Activated naive CD4-positive, alpha-beta T cell treated with anti-CD3 and anti-CD28 coated beads for 36 hours (primary cell): Measurements from ENCODE around the gene ZNF862. TPM values are rescaled to one million over a fixed set of nuclear protein-coding genes. Genes with fewer than 3 reads are reported as not detected.

Experiments
- CTCF ChIA-PET: fragments of 350-600 bp; sonication (Branson Sonifier 250); formaldehyde crosslinking; loops from one replicate; lab custom pipeline; 2021; ENCODE audit warnings: antibody characterized with exemption; lab: Charles Lee
- DNase-seq: peaks from one replicate; pipeline ENCODE4 v3.0.0-alpha.2; 2020
- H3K27ac Mint-ChIP-seq: one replicate; pipeline ENCODE4 v1.8.0; 2021; ENCODE audit warnings: mild to moderate bottlenecking, mixed read lengths
- H3K27me3 Mint-ChIP-seq: one replicate; pipeline ENCODE4 v1.8.0; 2021; ENCODE audit warnings: low read depth, mixed read lengths
- H3K36me3 Mint-ChIP-seq: one replicate; pipeline ENCODE4 v1.8.0; 2021; ENCODE audit warnings: low read depth, mixed read lengths
- H3K4me1 Mint-ChIP-seq: one replicate; pipeline ENCODE4 v1.8.0; 2021; ENCODE audit warnings: low read depth, mixed read lengths
- H3K4me3 Mint-ChIP-seq: one replicate; pipeline ENCODE4 v1.8.0; 2021; ENCODE audit warnings: mild to moderate bottlenecking, moderate library complexity, mixed read lengths
- H3K9me3 Mint-ChIP-seq: one replicate; pipeline ENCODE4 v1.8.0; 2021; ENCODE audit warnings: mixed read lengths
- intact Hi-C: fragments of 100-400 bp; cut with micrococcal nuclease; formaldehyde crosslinking; loops from one replicate; pipeline ENCODE4 v1.15.1; 2023
- total RNA-seq, 2 experiments: library from RNA; stranded (reverse); gene quantifications; one replicate each; pipeline ENCODE4 v1.2.3, GENCODE V29; 2021

ZNF862 gene
- total RNA-seq, 2 experiments from 2014 or later = 17.6 to 19.4 TPM

DNA sequence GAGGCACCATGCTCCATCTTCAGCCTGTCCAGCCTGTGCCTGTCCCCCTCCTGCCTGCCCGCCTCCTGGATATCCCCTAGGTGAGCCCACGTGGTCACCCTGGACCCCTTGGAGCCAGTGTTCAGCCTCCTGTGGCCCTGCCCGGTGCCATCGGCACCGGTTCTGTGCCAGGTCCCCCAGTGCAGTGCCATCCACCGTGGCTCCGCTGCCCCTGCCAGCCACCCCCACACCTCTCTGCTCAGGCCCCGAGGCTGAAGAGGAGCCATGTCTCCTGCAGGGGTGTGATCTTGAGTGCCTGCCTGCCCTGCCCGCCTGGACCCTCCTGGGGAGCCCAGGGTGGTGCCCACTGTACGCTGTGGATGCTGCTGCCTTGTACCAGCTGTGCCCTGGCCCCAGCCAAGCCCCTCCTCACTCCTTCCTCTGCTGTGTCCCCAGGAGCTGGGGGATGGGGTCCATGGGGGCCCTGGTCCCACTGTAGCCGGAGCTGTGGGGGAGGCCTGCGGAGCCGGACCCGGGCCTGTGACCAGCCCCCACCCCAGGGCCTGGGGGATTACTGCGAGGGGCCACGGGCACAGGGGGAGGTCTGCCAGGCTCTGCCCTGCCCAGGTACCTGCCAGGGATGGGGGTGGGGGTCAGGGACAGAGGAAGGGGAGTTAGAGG lies 26.2 kb upstream of the ZNF862 start:
- CTCF ChIA-PET = no interaction called here

DNA sequence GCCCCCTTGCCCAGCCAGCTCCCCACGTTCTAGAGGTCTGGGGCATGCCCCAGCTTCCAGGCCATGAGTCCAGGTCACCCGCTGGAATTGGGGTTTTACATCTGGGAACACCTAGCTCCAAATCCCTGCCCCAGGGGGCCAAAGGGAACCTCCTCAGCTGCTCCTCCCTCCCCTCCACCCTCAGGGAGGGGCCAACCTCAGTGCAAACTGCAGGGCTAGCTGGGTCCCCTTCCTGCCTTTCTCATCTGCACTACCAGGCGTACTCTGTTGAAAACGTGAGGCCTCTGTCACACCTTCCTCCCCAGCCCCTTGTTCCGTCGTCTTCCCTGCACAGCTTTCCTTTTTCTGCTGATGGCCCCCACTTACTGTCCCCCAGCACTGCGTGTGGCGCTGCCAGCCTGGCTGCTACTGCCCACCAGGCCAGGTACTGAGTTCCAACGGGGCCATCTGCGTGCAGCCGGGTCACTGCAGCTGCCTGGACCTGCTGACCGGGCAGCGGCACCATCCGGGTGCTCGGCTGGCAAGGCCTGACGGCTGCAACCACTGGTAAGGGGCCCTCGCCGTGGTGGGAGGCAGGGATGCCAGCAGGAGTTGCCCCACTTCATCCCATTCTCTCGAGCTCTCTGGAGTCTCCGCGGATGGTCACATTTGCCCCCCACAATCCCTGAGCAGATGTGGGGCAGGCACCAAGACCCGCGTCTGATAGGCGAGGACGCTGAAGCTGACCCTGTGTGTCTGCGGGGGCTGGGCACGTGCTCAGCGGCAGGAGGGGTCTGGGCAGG lies 24.7 kb upstream of the ZNF862 start:
- Mint-ChIP-seq H3K27me3 (no peaks in the 10 kb centered on the region), H3K9me3 (no peaks in the 10 kb centered on the region), H3K4me1 (no peaks in the 10 kb centered on the region), H3K4me3 (no peak overlapping the region), H3K36me3 (no peaks in the 10 kb centered on the region), H3K27ac (no peak overlapping the region)
- CTCF ChIA-PET = interaction anchor here (0.9 kb wide), 1 partner anchor 23 kb away, joined by 3 read pairs; no protein-coding TSS in a partner anchor
- intact Hi-C loops = no loop called here
- no peak for DNase-seq

More for the DNA sequence above, 26.2 kb upstream of the ZNF862 start:
- intact Hi-C loops = no loop called here
- Mint-ChIP-seq H3K4me3 (no peak overlapping the region), H3K4me1 (no peaks in the 10 kb centered on the region), H3K27ac (no peak overlapping the region), H3K36me3 (no peaks in the 10 kb centered on the region), H3K9me3 (no peaks in the 10 kb centered on the region), H3K27me3 (no peaks in the 10 kb centered on the region)
- DNase-seq = no peak

DNA sequence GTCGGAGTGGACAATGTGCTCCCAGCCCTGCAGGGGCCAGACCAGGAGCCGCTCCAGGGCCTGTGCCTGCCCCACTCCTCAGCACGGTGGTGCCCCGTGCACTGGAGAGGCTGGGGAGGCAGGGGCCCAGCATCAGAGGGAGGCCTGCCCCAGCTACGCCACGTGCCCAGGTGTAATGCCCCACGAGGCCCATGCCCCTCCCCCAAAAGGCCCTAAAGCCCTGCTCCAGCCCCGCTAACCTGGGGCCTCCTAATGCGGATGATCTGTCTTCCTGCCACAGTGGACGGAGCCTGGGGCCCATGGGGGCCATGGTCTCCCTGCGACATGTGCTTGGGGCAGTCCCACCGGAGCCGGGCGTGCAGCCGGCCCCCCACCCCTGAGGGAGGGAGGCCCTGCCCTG lies 23.7 kb upstream of the ZNF862 start:
- H3K9me3 Mint-ChIP-seq = no peaks in the 10 kb centered on the region
- no peaks in the 10 kb centered on the region for H3K27me3 Mint-ChIP-seq
- no peaks in the 10 kb centered on the region for H3K36me3 Mint-ChIP-seq
- intact Hi-C loops = no loop called here
- CTCF ChIA-PET = no interaction called here
- H3K27ac Mint-ChIP-seq = no peak overlapping the region
- DNase-seq = no peak
- H3K4me1 Mint-ChIP-seq = no peaks in the 10 kb centered on the region
- no peak overlapping the region for H3K4me3 Mint-ChIP-seq

GRCh38 chr7:149815121-149815520 lies 23.1 kb upstream of the ZNF862 start:
- Mint-ChIP-seq H3K27ac (no peak overlapping the region), H3K9me3 (no peaks in the 10 kb centered on the region), H3K36me3 (no peaks in the 10 kb centered on the region), H3K4me1 (no peaks in the 10 kb centered on the region), H3K4me3 (no peak overlapping the region), H3K27me3 (no peaks in the 10 kb centered on the region)
- intact Hi-C loops = no loop called here
- CTCF ChIA-PET = interaction anchor here (1.2 kb wide), 1 partner anchor 11 kb away, joined by 3 read pairs; no protein-coding TSS in a partner anchor
- DNase-seq = no peak

GRCh38 chr7:149815661-149816266 lies 22.4 kb upstream of the ZNF862 start:
- CTCF ChIA-PET = interaction anchor here (1.2 kb wide), 1 partner anchor 10 kb away, joined by 3 read pairs; no protein-coding TSS in a partner anchor
- intact Hi-C loops = no loop called here
- Mint-ChIP-seq H3K36me3 (no peaks in the 10 kb centered on the region), H3K9me3 (no peaks in the 10 kb centered on the region), H3K27ac (no peak overlapping the region), H3K4me3 (no peak overlapping the region), H3K27me3 (no peaks in the 10 kb centered on the region), H3K4me1 (no peaks in the 10 kb centered on the region)
- DNase-seq = no peak

GRCh38 chr7:149816267-149816751 lies 21.9 kb upstream of the ZNF862 start:
- H3K4me1 Mint-ChIP-seq = no peaks in the 10 kb centered on the region
- H3K4me3 Mint-ChIP-seq = no peak overlapping the region
- no peaks in the 10 kb centered on the region for H3K27me3 Mint-ChIP-seq
- CTCF ChIA-PET = interaction anchor here (1.2 kb wide), 1 partner anchor 9 kb away, joined by 3 read pairs; no protein-coding TSS in a partner anchor
- no peak overlapping the region for H3K27ac Mint-ChIP-seq
- no peak for DNase-seq
- intact Hi-C loops = no loop called here
- H3K9me3 Mint-ChIP-seq = no peaks in the 10 kb centered on the region
- no peaks in the 10 kb centered on the region for H3K36me3 Mint-ChIP-seq

DNA sequence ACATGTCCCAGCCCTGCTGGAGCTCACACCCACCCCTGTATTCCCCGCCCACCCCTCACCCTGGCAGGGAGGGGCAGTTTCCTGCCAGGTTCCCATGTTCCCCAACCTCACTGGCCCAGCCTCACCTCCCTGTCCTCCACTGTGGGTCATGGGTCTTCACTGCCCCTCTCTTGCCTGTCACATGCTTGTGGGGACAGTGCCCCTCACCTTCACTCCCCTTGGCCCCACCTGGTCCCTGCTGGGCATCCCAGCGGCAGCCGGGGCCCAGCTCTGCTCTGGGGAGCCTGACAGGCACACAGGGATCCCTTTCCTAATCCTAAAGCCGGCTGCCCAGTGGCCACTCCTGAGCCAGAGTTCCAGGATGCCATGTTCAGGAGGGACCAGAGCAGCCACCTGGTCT lies 21.4 kb upstream of the ZNF862 start:
- intact Hi-C loops = no loop called here
- H3K4me1 Mint-ChIP-seq = no peaks in the 10 kb centered on the region
- no peak overlapping the region for H3K4me3 Mint-ChIP-seq
- no peak for DNase-seq
- H3K27ac Mint-ChIP-seq = no peak overlapping the region
- no peaks in the 10 kb centered on the region for H3K9me3 Mint-ChIP-seq
- CTCF ChIA-PET = no interaction called here
- H3K36me3 Mint-ChIP-seq = no peaks in the 10 kb centered on the region
- H3K27me3 Mint-ChIP-seq = no peaks in the 10 kb centered on the region

DNA sequence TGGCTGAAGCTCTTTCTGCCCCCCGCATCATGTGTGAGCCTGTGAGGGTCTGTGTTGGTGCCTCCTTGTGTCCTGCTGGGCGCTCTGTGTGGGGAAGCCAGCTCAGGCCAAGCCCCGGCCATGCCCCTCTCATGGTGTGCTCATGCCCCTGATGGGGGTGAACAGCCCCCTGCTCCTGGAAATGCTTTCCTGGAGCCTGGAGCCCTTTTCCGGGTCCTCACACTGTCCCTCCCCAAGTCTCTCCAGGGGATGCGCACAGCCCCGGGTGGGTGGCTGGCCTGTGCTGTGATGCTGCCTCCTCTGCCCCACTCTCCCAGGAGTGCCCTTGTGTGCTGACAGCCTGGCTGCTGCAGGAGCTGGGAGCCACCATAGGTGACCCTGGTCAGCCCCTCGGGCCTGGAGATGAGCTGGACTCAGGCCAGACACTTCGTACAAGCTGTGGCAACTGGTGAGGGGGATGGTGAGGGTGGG lies 20.8 kb upstream of the ZNF862 start:
- H3K27ac Mint-ChIP-seq = no peak overlapping the region
- no peaks in the 10 kb centered on the region for H3K4me1 Mint-ChIP-seq
- no peaks in the 10 kb centered on the region for H3K36me3 Mint-ChIP-seq
- no peaks in the 10 kb centered on the region for H3K9me3 Mint-ChIP-seq
- H3K4me3 Mint-ChIP-seq = no peak overlapping the region
- intact Hi-C loops = no loop called here
- no peaks in the 10 kb centered on the region for H3K27me3 Mint-ChIP-seq
- no peak for DNase-seq
- CTCF ChIA-PET = no interaction called here

- Mint-ChIP-seq H3K4me3 (no peak overlapping the region), H3K27me3 (no peaks in the 10 kb centered on the region), H3K36me3 (no peaks in the 10 kb centered on the region), H3K27ac (no peak overlapping the region), H3K9me3 (no peaks in the 10 kb centered on the region), H3K4me1 (no peaks in the 10 kb centered on the region)
- CTCF ChIA-PET = no interaction called here
- intact Hi-C loops = no loop called here
- DNase-seq = no peak
Measured at GRCh38 chr7:149817836-149818535, 20.2 kb upstream of the ZNF862 start.

- CTCF ChIA-PET = no interaction called here
- Mint-ChIP-seq H3K27me3 (no peaks in the 10 kb centered on the region), H3K27ac (no peak overlapping the region), H3K9me3 (no peaks in the 10 kb centered on the region), H3K36me3 (no peaks in the 10 kb centered on the region), H3K4me1 (no peaks in the 10 kb centered on the region), H3K4me3 (no peak overlapping the region)
- intact Hi-C loops = no loop called here
- no peak for DNase-seq
Measured at GRCh38 chr7:149818536-149818840, 19.7 kb upstream of the ZNF862 start.

GRCh38 chr7:149819141-149819960 lies 18.8 kb upstream of the ZNF862 start:
- H3K27me3 Mint-ChIP-seq = no peaks in the 10 kb centered on the region
- H3K4me3 Mint-ChIP-seq = no peak overlapping the region
- H3K36me3 Mint-ChIP-seq = no peaks in the 10 kb centered on the region
- H3K27ac Mint-ChIP-seq = no peak overlapping the region
- CTCF ChIA-PET = interaction anchor here (0.6 to 0.7 kb wide), 2 partner anchors 157 to 257 kb away, joined by 3 read pairs; no protein-coding TSS in a partner anchor
- H3K9me3 Mint-ChIP-seq = no peaks in the 10 kb centered on the region
- intact Hi-C loops = no loop called here
- no peaks in the 10 kb centered on the region for H3K4me1 Mint-ChIP-seq
- no peak for DNase-seq
